ENCODE measurements around the gene PLA2G3. TPM values are rescaled to one million over a fixed set of nuclear protein-coding genes. Genes with fewer than 3 reads are reported as not detected.
A peak's percentile ranks its signal among the peaks of the same experiment; 100 is the strongest.

PLA2G3 gene
- total and polyA plus RNA-seq, 2 experiments from 2014 or later = 18.0 to 34.5 TPM

GRCh38 chr22:31097941-31098631 is 42.2 kb downstream of the PLA2G3 start:
- Histone ChIP-seq H3K4me3 (peak overlapping the region; percentile 61), H4K20me1 (replicated peaks; ENCODE audit: insufficient read depth) (no peaks in the 10 kb centered on the region), H3K36me3 (ENCODE audit: insufficient read depth) (no peaks in the 10 kb centered on the region), H3K79me2 (replicated peaks; ENCODE audit: insufficient read depth) (no peaks in the 10 kb centered on the region), H3K4me1 (ENCODE audit: insufficient read depth) (peaks cover 13% of the 10 kb centered on the region), H3K27ac (ENCODE audit: low read depth) (no peak overlapping the region), H3F3A (replicated peaks; ENCODE audit: low read depth) (0 out of 2 replicates have a peak, but pooled peaks cover 6% of the 10 kb centered on the region), H3K4me2 (peak overlapping the region; percentile 93), H3K27me3 (ENCODE audit: insufficient read depth) (no peaks in the 10 kb centered on the region), H2AFZ (peak overlapping the region; percentile 84; the same call in 1 of the 2 replicates), H3K9me2 (ENCODE audit: insufficient read depth) (no peaks in the 10 kb centered on the region)
- Mint-ChIP-seq H3K4me3 (peak overlapping the region; percentile 64), H3K9me3 (no peaks in the 10 kb centered on the region), H3K27me3 (ENCODE audit: insufficient read depth, low read depth, poor library complexity) (peaks cover 16% of the 10 kb centered on the region), H3K36me3 (ENCODE audit: low read depth) (no peaks in the 10 kb centered on the region; the same call in 2 of the 3 replicates), H3K27ac (no peak overlapping the region), H3K4me1 (peaks cover 14% of the 10 kb centered on the region)
- TF ChIP-seq NANOG (IDR thresholded peaks at IDR 0.05; ENCODE audit: borderline replicate concordance) = no peak
- TF ChIP-seq, protein P1, sequence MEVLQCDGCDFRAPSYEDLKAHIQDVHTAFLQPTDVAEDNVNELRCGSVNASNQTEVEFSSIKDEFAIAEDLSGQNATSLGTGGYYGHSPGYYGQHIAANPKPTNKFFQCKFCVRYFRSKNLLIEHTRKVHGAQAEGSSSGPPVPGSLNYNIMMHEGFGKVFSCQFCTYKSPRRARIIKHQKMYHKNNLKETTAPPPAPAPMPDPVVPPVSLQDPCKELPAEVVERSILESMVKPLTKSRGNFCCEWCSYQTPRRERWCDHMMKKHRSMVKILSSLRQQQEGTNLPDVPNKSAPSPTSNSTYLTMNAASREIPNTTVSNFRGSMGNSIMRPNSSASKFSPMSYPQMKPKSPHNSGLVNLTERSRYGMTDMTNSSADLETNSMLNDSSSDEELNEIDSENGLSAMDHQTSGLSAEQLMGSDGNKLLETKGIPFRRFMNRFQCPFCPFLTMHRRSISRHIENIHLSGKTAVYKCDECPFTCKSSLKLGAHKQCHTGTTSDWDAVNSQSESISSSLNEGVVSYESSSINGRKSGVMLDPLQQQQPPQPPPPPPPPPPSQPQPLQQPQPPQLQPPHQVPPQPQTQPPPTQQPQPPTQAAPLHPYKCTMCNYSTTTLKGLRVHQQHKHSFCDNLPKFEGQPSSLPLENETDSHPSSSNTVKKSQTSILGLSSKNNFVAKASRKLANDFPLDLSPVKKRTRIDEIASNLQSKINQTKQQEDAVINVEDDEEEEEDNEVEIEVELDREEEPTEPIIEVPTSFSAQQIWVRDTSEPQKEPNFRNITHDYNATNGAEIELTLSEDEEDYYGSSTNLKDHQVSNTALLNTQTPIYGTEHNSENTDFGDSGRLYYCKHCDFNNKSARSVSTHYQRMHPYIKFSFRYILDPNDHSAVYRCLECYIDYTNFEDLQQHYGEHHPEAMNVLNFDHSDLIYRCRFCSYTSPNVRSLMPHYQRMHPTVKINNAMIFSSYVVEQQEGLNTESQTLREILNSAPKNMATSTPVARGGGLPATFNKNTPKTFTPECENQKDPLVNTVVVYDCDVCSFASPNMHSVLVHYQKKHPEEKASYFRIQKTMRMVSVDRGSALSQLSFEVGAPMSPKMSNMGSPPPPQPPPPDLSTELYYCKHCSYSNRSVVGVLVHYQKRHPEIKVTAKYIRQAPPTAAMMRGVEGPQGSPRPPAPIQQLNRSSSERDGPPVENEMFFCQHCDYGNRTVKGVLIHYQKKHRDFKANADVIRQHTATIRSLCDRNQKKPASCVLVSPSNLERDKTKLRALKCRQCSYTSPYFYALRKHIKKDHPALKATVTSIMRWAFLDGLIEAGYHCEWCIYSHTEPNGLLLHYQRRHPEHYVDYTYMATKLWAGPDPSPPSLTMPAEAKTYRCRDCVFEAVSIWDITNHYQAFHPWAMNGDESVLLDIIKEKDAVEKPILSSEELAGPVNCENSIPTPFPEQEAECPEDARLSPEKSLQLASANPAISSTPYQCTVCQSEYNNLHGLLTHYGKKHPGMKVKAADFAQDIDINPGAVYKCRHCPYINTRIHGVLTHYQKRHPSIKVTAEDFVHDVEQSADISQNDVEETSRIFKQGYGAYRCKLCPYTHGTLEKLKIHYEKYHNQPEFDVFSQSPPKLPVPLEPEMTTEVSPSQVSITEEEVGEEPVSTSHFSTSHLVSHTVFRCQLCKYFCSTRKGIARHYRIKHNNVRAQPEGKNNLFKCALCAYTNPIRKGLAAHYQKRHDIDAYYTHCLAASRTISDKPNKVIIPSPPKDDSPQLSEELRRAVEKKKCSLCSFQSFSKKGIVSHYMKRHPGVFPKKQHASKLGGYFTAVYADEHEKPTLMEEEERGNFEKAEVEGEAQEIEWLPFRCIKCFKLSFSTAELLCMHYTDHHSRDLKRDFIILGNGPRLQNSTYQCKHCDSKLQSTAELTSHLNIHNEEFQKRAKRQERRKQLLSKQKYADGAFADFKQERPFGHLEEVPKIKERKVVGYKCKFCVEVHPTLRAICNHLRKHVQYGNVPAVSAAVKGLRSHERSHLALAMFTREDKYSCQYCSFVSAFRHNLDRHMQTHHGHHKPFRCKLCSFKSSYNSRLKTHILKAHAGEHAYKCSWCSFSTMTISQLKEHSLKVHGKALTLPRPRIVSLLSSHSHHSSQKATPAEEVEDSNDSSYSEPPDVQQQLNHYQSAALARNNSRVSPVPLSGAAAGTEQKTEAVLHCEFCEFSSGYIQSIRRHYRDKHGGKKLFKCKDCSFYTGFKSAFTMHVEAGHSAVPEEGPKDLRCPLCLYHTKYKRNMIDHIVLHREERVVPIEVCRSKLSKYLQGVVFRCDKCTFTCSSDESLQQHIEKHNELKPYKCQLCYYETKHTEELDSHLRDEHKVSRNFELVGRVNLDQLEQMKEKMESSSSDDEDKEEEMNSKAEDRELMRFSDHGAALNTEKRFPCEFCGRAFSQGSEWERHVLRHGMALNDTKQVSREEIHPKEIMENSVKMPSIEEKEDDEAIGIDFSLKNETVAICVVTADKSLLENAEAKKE (CRISPR knock-in tag; IDR thresholded peaks at IDR 0.05) = no peak
- TF ChIP-seq EZH2 (IDR thresholded peaks at IDR 0.05; ENCODE audit: low read depth, unreplicated experiment) = no peak
- no peak for TF ChIP-seq CTCF (conservative IDR thresholded peaks at IDR 0.05; ENCODE audit: low read depth in 2 of 2)
- TF ChIP-seq, protein P2, sequence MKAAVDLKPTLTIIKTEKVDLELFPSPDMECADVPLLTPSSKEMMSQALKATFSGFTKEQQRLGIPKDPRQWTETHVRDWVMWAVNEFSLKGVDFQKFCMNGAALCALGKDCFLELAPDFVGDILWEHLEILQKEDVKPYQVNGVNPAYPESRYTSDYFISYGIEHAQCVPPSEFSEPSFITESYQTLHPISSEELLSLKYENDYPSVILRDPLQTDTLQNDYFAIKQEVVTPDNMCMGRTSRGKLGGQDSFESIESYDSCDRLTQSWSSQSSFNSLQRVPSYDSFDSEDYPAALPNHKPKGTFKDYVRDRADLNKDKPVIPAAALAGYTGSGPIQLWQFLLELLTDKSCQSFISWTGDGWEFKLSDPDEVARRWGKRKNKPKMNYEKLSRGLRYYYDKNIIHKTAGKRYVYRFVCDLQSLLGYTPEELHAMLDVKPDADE (IDR thresholded peaks at IDR 0.05) = no peak
- no peak for TF ChIP-seq POLR2AphosphoS5 (IDR thresholded peaks at IDR 0.05; ENCODE audit: low read depth)
- TF ChIP-seq ZNF114 (CRISPR knock-in tag; IDR thresholded peaks at IDR 0.05) = no peak
- no peak for TF ChIP-seq EZH2phosphoT487 (IDR thresholded peaks at IDR 0.05; ENCODE audit: unreplicated experiment)
- TF ChIP-seq CREB1 (CRISPR knock-in tag; IDR thresholded peaks at IDR 0.05; ENCODE audit: low read depth) = no peak
- no peak for TF ChIP-seq STAT1 (IDR thresholded peaks at IDR 0.05; ENCODE audit: unreplicated experiment)
- no peak for TF ChIP-seq JUNB (IDR thresholded peaks at IDR 0.05; ENCODE audit: unreplicated experiment)
- TF ChIP-seq REST (IDR thresholded peaks at IDR 0.05; ENCODE audit: unreplicated experiment) = no peak
- no peak for TF ChIP-seq ZNF331 (CRISPR knock-in tag; IDR thresholded peaks at IDR 0.05; ENCODE audit: low read depth)
- DNase-seq (ENCODE audit: low spot score) (peak; percentile 38), ATAC-seq (no peak)

All from GM23338 (cell line).